Measurements from ENCODE around the gene BECN2. TPM values are rescaled to one million over a fixed set of nuclear protein-coding genes. Genes with fewer than 3 reads are reported as not detected.

Gene BECN2
- polyA plus RNA-seq, 1 of the 3 experiments (the other 2 are of a cell fraction): not detected

DNA sequence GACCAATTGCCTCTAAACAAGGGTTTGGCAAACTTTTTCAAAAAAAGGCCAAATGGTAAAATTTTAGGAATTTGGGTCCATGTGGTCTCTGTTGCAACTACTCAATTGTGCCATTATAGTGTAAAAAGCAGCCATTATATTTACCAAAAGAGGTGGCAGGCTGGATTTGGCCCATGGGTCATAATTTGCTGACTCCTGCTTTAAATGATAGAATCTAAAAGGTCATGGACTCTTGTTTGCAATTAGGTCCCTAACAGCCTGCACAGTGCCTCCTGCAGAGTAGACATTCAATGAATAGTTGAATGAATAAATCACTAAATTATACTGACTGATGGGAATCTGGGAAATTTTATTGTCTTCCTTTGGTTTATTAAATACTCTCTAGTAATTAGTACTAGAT, 6.2 kb downstream of the BECN2 start (continued):
- TF ChIP-seq, protein P1, sequence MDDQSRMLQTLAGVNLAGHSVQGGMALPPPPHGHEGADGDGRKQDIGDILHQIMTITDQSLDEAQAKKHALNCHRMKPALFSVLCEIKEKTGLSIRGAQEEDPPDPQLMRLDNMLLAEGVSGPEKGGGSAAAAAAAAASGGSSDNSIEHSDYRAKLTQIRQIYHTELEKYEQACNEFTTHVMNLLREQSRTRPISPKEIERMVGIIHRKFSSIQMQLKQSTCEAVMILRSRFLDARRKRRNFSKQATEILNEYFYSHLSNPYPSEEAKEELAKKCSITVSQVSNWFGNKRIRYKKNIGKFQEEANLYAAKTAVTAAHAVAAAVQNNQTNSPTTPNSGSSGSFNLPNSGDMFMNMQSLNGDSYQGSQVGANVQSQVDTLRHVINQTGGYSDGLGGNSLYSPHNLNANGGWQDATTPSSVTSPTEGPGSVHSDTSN (IDR thresholded peaks at IDR 0.05): no peak
- TF ChIP-seq MEF2A (IDR thresholded peaks at IDR 0.05; ENCODE audit: borderline replicate concordance, low read depth): no peak

DNA sequence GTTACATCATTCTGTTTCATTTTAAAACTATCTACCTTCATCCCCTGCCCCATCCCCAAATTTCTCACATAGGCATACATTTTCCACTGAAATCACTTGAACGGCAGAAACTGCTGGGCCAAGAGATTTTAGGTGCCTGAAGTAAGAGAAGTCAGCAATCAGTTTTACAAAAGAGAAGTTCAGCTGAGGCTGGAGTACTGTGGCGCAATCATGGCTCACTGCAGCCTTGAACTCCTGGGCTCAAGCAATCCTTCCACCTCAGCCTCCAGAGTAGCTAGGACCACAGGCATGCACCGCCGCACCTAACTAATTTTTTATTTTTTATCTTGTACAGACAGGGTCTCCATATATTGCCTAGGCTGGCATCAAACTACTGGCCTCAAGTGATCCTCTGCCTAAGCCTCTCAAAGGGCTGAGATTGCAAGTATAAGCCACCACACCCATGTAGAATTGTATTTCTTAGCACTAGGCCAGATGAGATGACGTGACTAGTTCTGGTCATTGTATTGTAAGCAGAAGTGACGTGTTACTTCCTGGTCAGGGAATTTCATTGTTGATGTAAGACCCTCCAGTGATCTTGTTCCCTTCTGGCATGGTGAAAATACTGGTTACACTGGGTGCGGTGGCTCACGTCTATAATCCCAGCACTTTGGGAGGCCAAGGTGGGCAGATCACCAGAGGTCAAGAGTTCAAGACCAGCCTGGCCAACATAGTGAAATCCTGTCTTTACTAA, 7.1 kb downstream of the BECN2 start:
- Histone ChIP-seq H3K4me2 (no peak overlapping the region), H2AFZ (ENCODE audit: low read depth) (no peak overlapping the region), H3K9me2 (no peaks in the 10 kb centered on the region), H3K9me3 (no peaks in the 10 kb centered on the region), H4K20me1 (ENCODE audit: insufficient read depth) (no peaks in the 10 kb centered on the region), H3K4me3 (ENCODE audit: low read depth in 2 of 2, low read length in 1 of 2) (no peak overlapping the region), H3F3A (replicated peaks; ENCODE audit: insufficient read depth) (no peaks in the 10 kb centered on the region), H3K9ac (no peak overlapping the region), H3K4me1 (ENCODE audit: control insufficient read depth in 1 of 2, insufficient read depth in 2 of 2, low read depth in 1 of 2, low read length in 1 of 2) (no peaks in the 10 kb centered on the region), H3K79me2 (ENCODE audit: insufficient read depth) (no peaks in the 10 kb centered on the region), H3K27ac (ENCODE audit: low read depth in 2 of 2, low read length in 1 of 2) (no peak overlapping the region), H3K36me3 (replicated peaks in 1 of 2; ENCODE audit: control insufficient read depth in 1 of 2, insufficient read depth in 2 of 2, low read length in 1 of 2) (no peaks in the 10 kb centered on the region), H3K27me3 (ENCODE audit: insufficient read depth) (no peaks in the 10 kb centered on the region)
- ChIA-PET CTCF (no interaction called here), POLR2A (no interaction called here)
- DNase-seq: no peak
- 91% methylated on average over 8 of the region's 8 CpGs for WGBS (ENCODE audit: low lambda C conversion rate)
- TF ChIP-seq GABPA (IDR thresholded peaks at IDR 0.05; ENCODE audit: low read depth) (no peak), ELF1 (IDR thresholded peaks at IDR 0.05) (no peak), RFX5 (IDR thresholded peaks at IDR 0.05; ENCODE audit: low read length) (no peak), FOXM1 (IDR thresholded peaks at IDR 0.05; ENCODE audit: low read depth) (no peak), TEAD4 (IDR thresholded peaks at IDR 0.05; ENCODE audit: borderline replicate concordance, insufficient read depth) (no peak)
- TF ChIP-seq, protein P2, sequence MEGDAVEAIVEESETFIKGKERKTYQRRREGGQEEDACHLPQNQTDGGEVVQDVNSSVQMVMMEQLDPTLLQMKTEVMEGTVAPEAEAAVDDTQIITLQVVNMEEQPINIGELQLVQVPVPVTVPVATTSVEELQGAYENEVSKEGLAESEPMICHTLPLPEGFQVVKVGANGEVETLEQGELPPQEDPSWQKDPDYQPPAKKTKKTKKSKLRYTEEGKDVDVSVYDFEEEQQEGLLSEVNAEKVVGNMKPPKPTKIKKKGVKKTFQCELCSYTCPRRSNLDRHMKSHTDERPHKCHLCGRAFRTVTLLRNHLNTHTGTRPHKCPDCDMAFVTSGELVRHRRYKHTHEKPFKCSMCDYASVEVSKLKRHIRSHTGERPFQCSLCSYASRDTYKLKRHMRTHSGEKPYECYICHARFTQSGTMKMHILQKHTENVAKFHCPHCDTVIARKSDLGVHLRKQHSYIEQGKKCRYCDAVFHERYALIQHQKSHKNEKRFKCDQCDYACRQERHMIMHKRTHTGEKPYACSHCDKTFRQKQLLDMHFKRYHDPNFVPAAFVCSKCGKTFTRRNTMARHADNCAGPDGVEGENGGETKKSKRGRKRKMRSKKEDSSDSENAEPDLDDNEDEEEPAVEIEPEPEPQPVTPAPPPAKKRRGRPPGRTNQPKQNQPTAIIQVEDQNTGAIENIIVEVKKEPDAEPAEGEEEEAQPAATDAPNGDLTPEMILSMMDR (IDR thresholded peaks at IDR 0.05): no peak
- TF ChIP-seq, protein P3, sequence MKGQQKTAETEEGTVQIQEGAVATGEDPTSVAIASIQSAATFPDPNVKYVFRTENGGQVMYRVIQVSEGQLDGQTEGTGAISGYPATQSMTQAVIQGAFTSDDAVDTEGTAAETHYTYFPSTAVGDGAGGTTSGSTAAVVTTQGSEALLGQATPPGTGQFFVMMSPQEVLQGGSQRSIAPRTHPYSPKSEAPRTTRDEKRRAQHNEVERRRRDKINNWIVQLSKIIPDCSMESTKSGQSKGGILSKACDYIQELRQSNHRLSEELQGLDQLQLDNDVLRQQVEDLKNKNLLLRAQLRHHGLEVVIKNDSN (IDR thresholded peaks at IDR 0.05; ENCODE audit: borderline replicate concordance, low read depth): no peak
- TF ChIP-seq, protein P4, sequence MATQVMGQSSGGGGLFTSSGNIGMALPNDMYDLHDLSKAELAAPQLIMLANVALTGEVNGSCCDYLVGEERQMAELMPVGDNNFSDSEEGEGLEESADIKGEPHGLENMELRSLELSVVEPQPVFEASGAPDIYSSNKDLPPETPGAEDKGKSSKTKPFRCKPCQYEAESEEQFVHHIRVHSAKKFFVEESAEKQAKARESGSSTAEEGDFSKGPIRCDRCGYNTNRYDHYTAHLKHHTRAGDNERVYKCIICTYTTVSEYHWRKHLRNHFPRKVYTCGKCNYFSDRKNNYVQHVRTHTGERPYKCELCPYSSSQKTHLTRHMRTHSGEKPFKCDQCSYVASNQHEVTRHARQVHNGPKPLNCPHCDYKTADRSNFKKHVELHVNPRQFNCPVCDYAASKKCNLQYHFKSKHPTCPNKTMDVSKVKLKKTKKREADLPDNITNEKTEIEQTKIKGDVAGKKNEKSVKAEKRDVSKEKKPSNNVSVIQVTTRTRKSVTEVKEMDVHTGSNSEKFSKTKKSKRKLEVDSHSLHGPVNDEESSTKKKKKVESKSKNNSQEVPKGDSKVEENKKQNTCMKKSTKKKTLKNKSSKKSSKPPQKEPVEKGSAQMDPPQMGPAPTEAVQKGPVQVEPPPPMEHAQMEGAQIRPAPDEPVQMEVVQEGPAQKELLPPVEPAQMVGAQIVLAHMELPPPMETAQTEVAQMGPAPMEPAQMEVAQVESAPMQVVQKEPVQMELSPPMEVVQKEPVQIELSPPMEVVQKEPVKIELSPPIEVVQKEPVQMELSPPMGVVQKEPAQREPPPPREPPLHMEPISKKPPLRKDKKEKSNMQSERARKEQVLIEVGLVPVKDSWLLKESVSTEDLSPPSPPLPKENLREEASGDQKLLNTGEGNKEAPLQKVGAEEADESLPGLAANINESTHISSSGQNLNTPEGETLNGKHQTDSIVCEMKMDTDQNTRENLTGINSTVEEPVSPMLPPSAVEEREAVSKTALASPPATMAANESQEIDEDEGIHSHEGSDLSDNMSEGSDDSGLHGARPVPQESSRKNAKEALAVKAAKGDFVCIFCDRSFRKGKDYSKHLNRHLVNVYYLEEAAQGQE (IDR thresholded peaks at IDR 0.05; ENCODE audit: low read depth, low read length): no peak
- TF ChIP-seq, protein P5, sequence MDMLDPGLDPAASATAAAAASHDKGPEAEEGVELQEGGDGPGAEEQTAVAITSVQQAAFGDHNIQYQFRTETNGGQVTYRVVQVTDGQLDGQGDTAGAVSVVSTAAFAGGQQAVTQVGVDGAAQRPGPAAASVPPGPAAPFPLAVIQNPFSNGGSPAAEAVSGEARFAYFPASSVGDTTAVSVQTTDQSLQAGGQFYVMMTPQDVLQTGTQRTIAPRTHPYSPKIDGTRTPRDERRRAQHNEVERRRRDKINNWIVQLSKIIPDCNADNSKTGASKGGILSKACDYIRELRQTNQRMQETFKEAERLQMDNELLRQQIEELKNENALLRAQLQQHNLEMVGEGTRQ (IDR thresholded peaks at IDR 0.05; ENCODE audit: borderline replicate concordance, low read depth, low read length): no peak
